Astrocyte (in vitro differentiated cells and primary cell): ENCODE measurements around the gene RAPGEF6.

ENCODE experiments used
- CTCF ChIP-seq: IDR thresholded peaks from 2 replicates; pipeline ENCODE4 v1.5.1; 2011; ENCODE audit warnings: low read depth, mild to moderate bottlenecking, inconsistent platforms, low read length, moderate library complexity; ENCODE audit not compliant: insufficient read depth
- EZH2 ChIP-seq: IDR thresholded peaks from 2 replicates; pipeline ENCODE4 v1.6.1; 2012; ENCODE audit warnings: mild to moderate bottlenecking, low read length, inconsistent platforms; ENCODE audit not compliant: insufficient read depth

GRCh38 chr5:131418846-131419245 is 216.2 kb downstream of the RAPGEF6 start:
- TF ChIP-seq CTCF: no peak
- TF ChIP-seq EZH2: no peak
